ENCODE measurements around the gene AP2S1.

Gene AP2S1

DNA sequence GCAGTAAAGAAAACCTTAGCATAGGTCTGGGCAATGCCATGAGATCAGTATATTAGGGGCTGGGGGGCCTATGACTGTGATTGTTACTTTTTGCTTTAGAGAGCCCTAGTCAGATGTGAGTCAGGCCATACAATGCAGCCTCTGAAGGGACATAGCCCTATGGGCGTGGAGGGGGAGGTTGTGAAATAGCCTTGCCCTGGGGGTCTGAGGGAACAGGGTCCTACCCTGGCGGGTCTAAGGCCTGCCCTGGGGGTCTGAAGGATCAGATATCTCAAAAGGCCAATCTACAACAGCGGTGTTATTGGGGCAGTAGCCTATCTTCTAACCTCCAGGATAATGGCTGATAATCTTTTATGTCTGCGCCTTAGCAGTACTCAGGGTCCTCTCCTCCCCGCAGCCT is 48.5 kb downstream of the AP2S1 start:
- Histone ChIP-seq H3K9me3 (no peaks in the 10 kb centered on the region), H3K36me3 (no peaks in the 10 kb centered on the region), H3K4me1 (ENCODE audit: control insufficient read depth in 1 of 2, insufficient read depth in 1 of 2, low read depth in 1 of 2, low read length in 1 of 2) (no peaks in the 10 kb centered on the region), H3K27me3 (no peaks in the 10 kb centered on the region), H3K4me3 (ENCODE audit: low read depth in 1 of 2, low read length in 1 of 2) (no peak overlapping the region), H3K27ac (no peak overlapping the region)
- TF ChIP-seq, protein P1, sequence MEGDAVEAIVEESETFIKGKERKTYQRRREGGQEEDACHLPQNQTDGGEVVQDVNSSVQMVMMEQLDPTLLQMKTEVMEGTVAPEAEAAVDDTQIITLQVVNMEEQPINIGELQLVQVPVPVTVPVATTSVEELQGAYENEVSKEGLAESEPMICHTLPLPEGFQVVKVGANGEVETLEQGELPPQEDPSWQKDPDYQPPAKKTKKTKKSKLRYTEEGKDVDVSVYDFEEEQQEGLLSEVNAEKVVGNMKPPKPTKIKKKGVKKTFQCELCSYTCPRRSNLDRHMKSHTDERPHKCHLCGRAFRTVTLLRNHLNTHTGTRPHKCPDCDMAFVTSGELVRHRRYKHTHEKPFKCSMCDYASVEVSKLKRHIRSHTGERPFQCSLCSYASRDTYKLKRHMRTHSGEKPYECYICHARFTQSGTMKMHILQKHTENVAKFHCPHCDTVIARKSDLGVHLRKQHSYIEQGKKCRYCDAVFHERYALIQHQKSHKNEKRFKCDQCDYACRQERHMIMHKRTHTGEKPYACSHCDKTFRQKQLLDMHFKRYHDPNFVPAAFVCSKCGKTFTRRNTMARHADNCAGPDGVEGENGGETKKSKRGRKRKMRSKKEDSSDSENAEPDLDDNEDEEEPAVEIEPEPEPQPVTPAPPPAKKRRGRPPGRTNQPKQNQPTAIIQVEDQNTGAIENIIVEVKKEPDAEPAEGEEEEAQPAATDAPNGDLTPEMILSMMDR (IDR thresholded peaks at IDR 0.05) = no peak

DNA sequence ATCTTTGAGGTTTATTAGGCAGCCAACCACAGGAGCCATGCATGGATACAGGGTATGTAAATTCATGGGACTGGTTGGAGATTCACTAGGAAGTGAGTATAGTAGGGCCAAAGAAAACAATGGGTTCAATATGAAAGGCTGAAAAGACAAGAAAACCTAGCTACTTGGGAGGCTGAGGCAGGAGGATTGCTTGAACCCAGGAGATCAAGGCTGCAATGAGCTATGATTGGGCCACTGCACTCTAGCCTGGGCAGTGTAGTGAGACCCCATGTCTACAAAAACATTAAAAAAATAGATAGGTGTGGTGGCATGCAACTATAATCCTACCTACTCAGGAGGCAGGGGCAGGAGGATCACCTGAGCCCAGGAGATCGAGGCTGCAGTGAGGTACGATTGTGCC is 51.9 kb downstream of the AP2S1 start:
- Histone ChIP-seq H3K27me3 (peaks cover 16% of the 10 kb centered on the region), H3K36me3 (no peaks in the 10 kb centered on the region), H3K4me1 (ENCODE audit: control insufficient read depth in 1 of 2, insufficient read depth in 1 of 2, low read depth in 1 of 2, low read length in 1 of 2) (no peaks in the 10 kb centered on the region), H3K9me3 (no peaks in the 10 kb centered on the region), H3K27ac (no peak overlapping the region), H3K4me3 (ENCODE audit: low read depth in 1 of 2, low read length in 1 of 2) (no peak overlapping the region)
- TF ChIP-seq, protein P1 (IDR thresholded peaks at IDR 0.05) = no peak

DNA sequence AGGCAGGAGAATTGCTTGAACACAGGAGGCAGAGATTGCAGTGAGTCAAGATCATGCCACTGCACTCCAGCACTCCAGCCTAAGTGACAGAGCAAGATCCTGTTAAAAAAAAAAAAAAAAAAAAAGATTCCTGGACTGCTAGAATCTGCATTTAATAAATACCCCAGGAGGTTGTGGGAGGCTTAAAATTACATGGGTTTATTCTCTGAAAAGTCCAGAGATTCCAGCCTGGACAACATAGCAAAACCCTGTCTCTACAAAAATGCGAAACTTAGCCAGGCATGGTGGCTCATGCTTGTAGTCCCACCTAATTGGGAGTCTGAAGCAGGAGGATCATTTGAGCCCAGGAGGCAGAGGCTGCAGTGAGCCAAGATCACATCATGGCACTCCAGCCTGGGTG is 52.8 kb downstream of the AP2S1 start:
- H3K4me3 ChIP-seq (ENCODE audit: low read depth in 1 of 2, low read length in 1 of 2) = no peak overlapping the region
- TF ChIP-seq, protein P1 (IDR thresholded peaks at IDR 0.05) = no peak

DNA sequence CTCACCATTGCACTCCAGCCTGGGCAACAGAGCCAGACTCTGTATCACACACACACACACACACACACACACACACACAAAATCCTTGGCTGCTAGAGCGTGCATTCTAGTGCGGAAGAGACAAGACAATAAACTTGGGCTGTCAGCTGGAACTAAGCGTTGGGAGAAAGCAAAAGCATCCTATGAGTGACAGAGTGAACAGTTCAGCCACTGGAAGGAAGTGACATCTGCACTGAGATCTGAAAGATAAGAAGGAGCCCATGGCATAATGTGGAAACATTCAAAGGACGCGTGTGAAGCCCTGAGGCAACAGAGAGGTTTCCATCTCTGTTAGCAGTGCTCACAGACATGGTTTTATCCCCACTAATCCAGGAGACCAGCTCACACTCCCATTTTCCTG is 58.7 kb downstream of the AP2S1 start:
- H3K27me3 ChIP-seq = peaks cover 21% of the 10 kb centered on the region
- H3K4me1 ChIP-seq (ENCODE audit: control insufficient read depth in 1 of 2, insufficient read depth in 1 of 2, low read depth in 1 of 2, low read length in 1 of 2) = peaks cover 15 to 19% of the 10 kb centered on the region in 2 experiments
- no peak overlapping the region for H3K27ac ChIP-seq
- no peaks in the 10 kb centered on the region for H3K9me3 ChIP-seq
- no peak overlapping the region for H3K4me3 ChIP-seq (ENCODE audit: low read depth in 1 of 2, low read length in 1 of 2)
- TF ChIP-seq, protein P1 (IDR thresholded peaks at IDR 0.05) = no peak
- H3K36me3 ChIP-seq = no peaks in the 10 kb centered on the region

More for the DNA sequence above, 52.8 kb downstream of the AP2S1 start:
- Histone ChIP-seq H3K27ac (no peak overlapping the region), H3K36me3 (no peaks in the 10 kb centered on the region), H3K27me3 (peaks cover 17% of the 10 kb centered on the region), H3K4me1 (ENCODE audit: control insufficient read depth in 1 of 2, insufficient read depth in 1 of 2, low read depth in 1 of 2, low read length in 1 of 2) (no peaks in the 10 kb centered on the region), H3K9me3 (no peaks in the 10 kb centered on the region)

DNA sequence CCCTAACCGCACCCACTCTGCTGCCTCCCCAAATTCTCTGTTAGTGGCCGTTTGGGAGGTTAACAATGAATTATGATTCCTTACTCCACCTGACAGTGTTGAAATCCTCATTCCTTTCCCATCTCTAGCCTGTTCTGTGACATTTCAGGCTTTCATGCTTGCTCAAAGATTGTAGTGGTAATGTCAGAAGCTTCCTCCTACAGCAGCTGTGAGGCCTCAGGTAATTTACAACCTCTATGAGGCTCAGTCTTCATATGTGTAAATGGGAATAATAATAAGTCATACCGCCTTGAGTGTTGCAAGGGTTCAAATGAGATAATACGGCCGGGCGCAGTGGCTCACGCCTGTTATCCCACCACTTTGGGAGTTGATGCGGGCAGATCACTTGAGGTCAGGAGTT is 61.3 kb downstream of the AP2S1 start:
- H3K27ac ChIP-seq = no peak overlapping the region
- peaks cover 9% of the 10 kb centered on the region for H3K27me3 ChIP-seq
- peaks cover 41 to 45% of the 10 kb centered on the region in 2 experiments for H3K4me1 ChIP-seq (ENCODE audit: control insufficient read depth in 1 of 2, insufficient read depth in 1 of 2, low read depth in 1 of 2, low read length in 1 of 2)
- TF ChIP-seq, protein P1 (IDR thresholded peaks at IDR 0.05) = no peak
- no peaks in the 10 kb centered on the region for H3K36me3 ChIP-seq
- no peak overlapping the region for H3K4me3 ChIP-seq (ENCODE audit: low read depth in 1 of 2, low read length in 1 of 2)
- H3K9me3 ChIP-seq = no peaks in the 10 kb centered on the region

DNA sequence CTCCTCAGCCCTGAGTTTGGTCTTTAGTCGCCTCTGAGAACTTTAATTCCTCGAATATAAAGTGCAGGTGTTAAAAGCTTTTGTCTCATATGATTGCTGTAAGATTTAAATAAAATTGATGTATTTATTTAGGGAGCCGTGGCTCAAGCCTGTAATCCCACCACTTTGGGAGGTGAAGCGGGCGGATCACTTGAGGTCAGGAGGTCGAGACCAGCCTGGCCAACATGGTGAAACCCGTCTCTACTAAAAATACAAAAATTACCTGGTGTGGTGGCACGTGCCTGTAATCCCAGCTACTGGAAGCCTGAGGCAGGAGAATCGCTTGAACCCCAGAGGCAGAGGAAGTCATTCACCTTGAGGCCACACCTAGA is 61.7 kb downstream of the AP2S1 start:
- H3K4me3 ChIP-seq (ENCODE audit: low read depth in 1 of 2, low read length in 1 of 2) = peak overlapping the region; percentile 73 to 80
- peaks cover 8% of the 10 kb centered on the region for H3K27me3 ChIP-seq
- TF ChIP-seq, protein P1 (IDR thresholded peaks at IDR 0.05) = no peak
- no peak overlapping the region for H3K27ac ChIP-seq
- H3K4me1 ChIP-seq (ENCODE audit: control insufficient read depth in 1 of 2, insufficient read depth in 1 of 2, low read depth in 1 of 2, low read length in 1 of 2) = peaks cover 45 to 49% of the 10 kb centered on the region in 2 experiments
- no peaks in the 10 kb centered on the region for H3K36me3 ChIP-seq
- H3K9me3 ChIP-seq = no peaks in the 10 kb centered on the region

All from neutrophil (primary cell).